CD14-positive monocyte (primary cell): ENCODE data around the gene TFAP2E. TPM values are rescaled to one million over a fixed set of nuclear protein-coding genes. Genes with fewer than 3 reads are reported as not detected.

Source experiments
- DNase-seq, 3 donors: peaks; one replicate each; pipeline ENCODE4 v3.0.0-alpha.2; 2011 to 2022
- H2AFZ ChIP-seq: 2 replicates; pipeline ENCODE4 v1.6.0; 2012; ENCODE audit warnings: mild to moderate bottlenecking, low read depth, low read length, inconsistent platforms; ENCODE audit not compliant: insufficient read depth, poor library complexity, severe bottlenecking
- H3K27ac ChIP-seq, 2 donors: 1 replicate in 1 of 2; 2 replicates in 1 of 2; pipeline ENCODE4 v1.5.1; 2012 to 2013; ENCODE audit warnings: low read length in 2 of 2, control low read depth in 1 of 2, inconsistent platforms in 1 of 2, low read depth in 1 of 2, mild to moderate bottlenecking in 1 of 2
- H3K27me3 ChIP-seq, 2 donors: one replicate each; pipeline versions ENCODE4 v1.6.0 to v1.6.1; 2011 to 2013; ENCODE audit warnings: low read length in 2 of 2; ENCODE audit not compliant: control insufficient read depth in 2 of 2, insufficient read depth in 2 of 2
- H3K36me3 ChIP-seq, 2 donors: replicated peaks in 1 of 2; 1 replicate in 1 of 2; 2 replicates in 1 of 2; pipeline versions ENCODE4 v1.5.1 to v1.6.1; 2012 to 2013; ENCODE audit warnings: low read length in 2 of 2, control low read depth in 1 of 2, inconsistent platforms in 1 of 2, mild to moderate bottlenecking in 1 of 2; ENCODE audit not compliant: insufficient read depth in 2 of 2, control insufficient read depth in 1 of 2
- H3K4me1 ChIP-seq, 2 donors: 1 replicate in 1 of 2; 2 replicates in 1 of 2; pipeline versions ENCODE4 v1.5.1 to v1.6.1; 2012 to 2013; ENCODE audit warnings: low read length in 2 of 2, control low read depth in 1 of 2, inconsistent platforms in 1 of 2, mild to moderate bottlenecking in 1 of 2, moderate library complexity in 1 of 2; ENCODE audit not compliant: insufficient read depth in 2 of 2, control insufficient read depth in 1 of 2
- H3K4me2 ChIP-seq: replicated peaks from 2 replicates; pipeline ENCODE3; 2012; ENCODE audit warnings: low read length, moderate library complexity, mild to moderate bottlenecking; ENCODE audit not compliant: poor library complexity, severe bottlenecking; ENCODE audit errors: extremely low read depth
- H3K4me3 ChIP-seq, 3 experiments: fragments of 200-600 bp in 1 of 3; sonication (generic) in 1 of 3; replicated peaks in 1 of 3; 1 replicate in 2 of 3; 2 replicates in 1 of 3; pipeline ENCODE4 v1.5.1; 2011 to 2013; ENCODE audit warnings: low read length in 3 of 3, mild to moderate bottlenecking in 3 of 3, control low read depth in 2 of 3, low read depth in 2 of 3, inconsistent platforms in 1 of 3, moderate library complexity in 1 of 3
- H3K79me2 ChIP-seq: 2 replicates; pipeline ENCODE4 v1.6.0; 2012; ENCODE audit warnings: mild to moderate bottlenecking, control low read depth, inconsistent platforms, low read length, moderate library complexity; ENCODE audit not compliant: insufficient read depth
- H3K9ac ChIP-seq: 2 replicates; pipeline ENCODE4 v1.6.0; 2017; ENCODE audit warnings: low read length, mild to moderate bottlenecking; ENCODE audit not compliant: insufficient read depth, poor library complexity, severe bottlenecking
- H3K9me3 ChIP-seq, 2 donors: replicated peaks in 1 of 2; 1 replicate in 1 of 2; 2 replicates in 1 of 2; pipeline versions ENCODE4 v1.5.1 to v1.6.1; 2012 to 2013; ENCODE audit warnings: low read length in 2 of 2, control low read depth in 1 of 2; ENCODE audit not compliant: control insufficient read depth in 1 of 2, insufficient read depth in 1 of 2
- H4K20me1 ChIP-seq: 2 replicates; pipeline ENCODE4 v1.6.0; 2012; ENCODE audit warnings: mild to moderate bottlenecking, low read length, control low read depth, moderate library complexity; ENCODE audit not compliant: insufficient read depth
- H3K27ac Mint-ChIP-seq, 7 donors: one replicate each; pipeline ENCODE4 v1.8.0; 2020; ENCODE audit warnings: mild to moderate bottlenecking in 7 of 7, mixed read lengths in 7 of 7, moderate library complexity in 6 of 7, inconsistent platforms in 2 of 7
- H3K27me3 Mint-ChIP-seq, 3 donors: one replicate each; pipeline ENCODE4 v1.8.0; 2021 to 2022; ENCODE audit warnings: low read depth in 3 of 3, mild to moderate bottlenecking in 3 of 3, mixed read lengths in 3 of 3, moderate library complexity in 3 of 3, inconsistent platforms in 1 of 3
- H3K36me3 Mint-ChIP-seq, 2 donors: one replicate each; pipeline ENCODE4 v1.8.0; 2020; ENCODE audit warnings: mixed read lengths in 2 of 2, inconsistent platforms in 1 of 2, mild to moderate bottlenecking in 1 of 2
- H3K4me1 Mint-ChIP-seq: one replicate; pipeline ENCODE4 v1.8.0; 2020; ENCODE audit warnings: mild to moderate bottlenecking, mixed read lengths
- H3K4me3 Mint-ChIP-seq, 2 donors: one replicate each; pipeline ENCODE4 v1.8.0; 2020; ENCODE audit warnings: mild to moderate bottlenecking in 2 of 2, mixed read lengths in 2 of 2, moderate library complexity in 1 of 2
- H3K9me3 Mint-ChIP-seq, 7 donors: one replicate each; pipeline ENCODE4 v1.8.0; 2020 to 2022; ENCODE audit warnings: mixed read lengths in 7 of 7, mild to moderate bottlenecking in 6 of 7, moderate library complexity in 6 of 7, inconsistent platforms in 2 of 7
- CTCF ChIP-seq: fragments of 200-600 bp; IDR thresholded peaks from one replicate; pipeline ENCODE4 v1.8.0; 2022; ENCODE audit warnings: antibody characterized with exemption, mild to moderate bottlenecking
- WGBS: methylation state at CpG from one replicate; pipeline ENCODE4 v1.1.5; 2013; ENCODE audit warnings: missing lambda C conversion rate; ENCODE audit not compliant: insufficient coverage; 5-methylcytosine and 5-hydroxymethylcytosine counted together
- intact Hi-C, 2 donors: fragments of 100-400 bp; cut with micrococcal nuclease; formaldehyde crosslinking; loops; one replicate each; pipeline versions ENCODE4 v1.15.0 to v1.15.1; 2023
- polyA plus RNA-seq, 3 donors: library from polyadenylated mRNA; depleted of rRNA in 1 of 3; unstranded in 2 of 3; stranded (reverse) in 1 of 3; fragments of 300-500 nt in 2 of 3; fragments of >200 nt in 1 of 3; fragmentation: Illumina TruSeq in 2 of 3; gene quantifications; 1 replicate in 2 of 3; 2 replicates in 1 of 3; pipeline ENCODE4 v1.2.3, GENCODE V29; 2012 to 2021

TFAP2E gene
- polyA plus RNA-seq, 3 donors = 0.77 to 4.5 (median 1.5) TPM

- no peak overlapping the region for H3K4me3 Mint-ChIP-seq
- no peaks in the 10 kb centered on the region for H3K27me3 Mint-ChIP-seq
- no peak overlapping the region for H3K27ac Mint-ChIP-seq
- H3K36me3 Mint-ChIP-seq = peaks cover 30 to 50% of the 10 kb centered on the region in 2 donors
- Histone ChIP-seq H3K27ac (no peak overlapping the region), H3K27me3 (no peaks in the 10 kb centered on the region), H2AFZ (no peak overlapping the region), H3K4me2 (no peak overlapping the region), H3K79me2 (peaks cover 66% of the 10 kb centered on the region), H3K9ac (no peak overlapping the region), H4K20me1 (peaks cover 13% of the 10 kb centered on the region), H3K36me3 (peaks cover 2 to 51% of the 10 kb centered on the region in 2 donors), H3K9me3 (no peaks in the 10 kb centered on the region), H3K4me1 (peaks cover 31 to 32% of the 10 kb centered on the region in 2 donors), H3K4me3 (no peak overlapping the region)
- intact Hi-C loops = no loop called here
- no CpG with 5 or more reads among the region's 2 CpGs for WGBS
- peaks cover 31% of the 10 kb centered on the region for H3K4me1 Mint-ChIP-seq
- no peak for TF ChIP-seq CTCF
- peaks cover 0 to 4% (median 3%) of the 10 kb centered on the region in 7 donors for H3K9me3 Mint-ChIP-seq
- no peak for DNase-seq
Observed at GRCh38 chr1:35536556-35537162, 36.5 kb upstream of the TFAP2E start.

GRCh38 chr1:35537806-35538205 is 35.3 kb upstream of the TFAP2E start:
- TF ChIP-seq CTCF = no peak
- Mint-ChIP-seq H3K27ac (no peak overlapping the region), H3K36me3 (peaks cover 30 to 41% of the 10 kb centered on the region in 2 donors), H3K27me3 (no peaks in the 10 kb centered on the region), H3K4me3 (no peak overlapping the region), H3K9me3 (peaks cover 0 to 2% (median 0%) of the 10 kb centered on the region in 7 donors), H3K4me1 (peaks cover 42% of the 10 kb centered on the region)
- no peak overlapping the region for H2AFZ ChIP-seq
- no peak overlapping the region for H3K9ac ChIP-seq
- H3K4me3 ChIP-seq = no peak overlapping the region
- H3K79me2 ChIP-seq = peaks cover 78% of the 10 kb centered on the region
- no peaks in the 10 kb centered on the region for H3K9me3 ChIP-seq
- H4K20me1 ChIP-seq = peaks cover 13% of the 10 kb centered on the region
- H3K4me1 ChIP-seq = peaks cover 42 to 43% of the 10 kb centered on the region in 2 donors
- no peaks in the 10 kb centered on the region for H3K27me3 ChIP-seq
- peaks cover 2 to 42% of the 10 kb centered on the region in 2 donors for H3K36me3 ChIP-seq
- H3K4me2 ChIP-seq = no peak overlapping the region
- H3K27ac ChIP-seq = no peak overlapping the region
- intact Hi-C loops = no loop called here
- WGBS = no CpG with 5 or more reads among the region's 1 CpG
- no peak for DNase-seq
